SHP77 treated with DMSO at 0.1 percent for 48 hours (cell line): ENCODE data around the gene CA4.
"Not testable (repeated sequence)": the region's sequence is repeated elsewhere in the genome, so short reads cannot be mapped to it uniquely, and the experiment has no call there.

Experiments used
- DNase-seq: peaks from one replicate; lab custom pipeline; 2025; lab: John Stamatoyannopoulos, UW

CA4 gene

DNA sequence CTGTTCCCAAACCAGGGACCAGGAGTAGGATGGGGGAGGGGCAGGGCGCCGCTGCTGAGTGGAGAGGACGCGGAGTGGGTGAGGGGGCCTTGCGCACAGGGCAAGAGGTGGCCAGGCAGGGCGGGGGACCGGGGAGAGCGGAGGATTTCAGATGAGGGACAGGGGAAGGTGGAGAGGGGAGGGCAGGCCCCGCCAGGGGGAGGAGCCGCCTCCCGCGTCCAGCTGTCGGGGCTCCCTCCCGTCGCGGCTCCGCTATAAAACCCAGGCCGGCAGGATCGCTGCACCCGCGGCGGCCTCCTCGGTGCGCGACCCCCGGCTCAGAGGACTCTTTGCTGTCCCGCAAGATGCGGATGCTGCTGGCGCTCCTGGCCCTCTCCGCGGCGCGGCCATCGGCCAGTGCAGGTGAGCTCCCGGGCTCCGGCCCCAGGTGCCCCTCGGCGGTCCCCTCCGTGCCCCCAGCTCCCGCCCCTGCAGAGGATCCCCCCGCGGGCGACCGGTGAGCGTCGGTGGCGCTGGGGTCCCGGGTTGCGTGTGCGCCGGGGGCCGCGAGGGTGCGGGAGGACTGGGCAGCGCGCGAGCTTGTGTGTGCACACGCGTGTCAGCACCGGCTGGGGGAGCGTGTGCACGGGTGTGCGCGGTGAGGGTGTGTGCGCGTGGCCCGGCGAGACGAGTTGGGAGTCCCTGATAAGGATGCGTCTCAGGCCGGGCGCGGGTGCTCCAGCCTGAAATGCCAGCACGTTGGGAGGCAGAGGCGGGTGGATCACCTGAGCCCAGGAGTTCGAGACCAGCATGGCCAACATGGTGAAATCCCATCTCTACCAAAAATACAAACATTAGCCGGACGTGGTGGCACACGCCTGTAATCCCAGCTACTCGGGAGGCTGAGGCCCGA is at the start of gene CA4:
TSS of gene CA4 (plus strand) at position 283 of the 892 bp plus-strand sequence. CDS start at position 345, 62 bp downstream.
- DNase-seq, result no peak

GRCh38 chr17:60100577-60100976 is 49.2 kb upstream of the CA4 start:
- DNase-seq, result not testable (repeated sequence)

DNA sequence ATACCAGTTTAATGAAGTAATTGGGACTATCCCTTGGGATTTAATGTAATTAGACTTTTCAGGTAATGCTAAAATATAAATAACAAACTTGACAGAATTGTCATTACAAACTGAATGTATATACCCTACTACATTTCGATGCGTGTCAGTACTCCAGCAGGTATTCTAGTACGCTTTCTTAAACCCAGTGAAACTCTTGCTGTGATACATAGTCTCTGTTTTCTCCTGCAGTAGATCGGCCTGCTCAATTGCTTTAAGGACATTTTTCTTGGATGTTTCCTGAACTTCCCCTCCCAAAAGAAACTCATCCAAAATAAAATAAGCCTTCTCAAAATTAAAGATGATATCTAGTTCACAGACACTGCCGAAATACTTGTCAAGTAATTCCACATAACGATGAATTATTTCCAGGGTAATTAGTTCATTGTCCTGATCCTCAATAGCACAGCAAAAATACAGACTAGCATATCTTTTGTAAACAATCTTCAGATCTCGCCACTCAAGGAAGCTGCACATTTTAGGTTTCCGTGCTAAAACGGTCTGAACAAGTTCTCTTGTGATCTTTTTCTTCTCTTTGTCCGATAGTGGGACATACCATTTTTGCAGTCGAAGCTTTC is 47.6 kb upstream of the CA4 start:
- DNase-seq, result not testable (repeated sequence)

GRCh38 chr17:60102632-60103096 is 47.1 kb upstream of the CA4 start:
- no peak for DNase-seq

DNA sequence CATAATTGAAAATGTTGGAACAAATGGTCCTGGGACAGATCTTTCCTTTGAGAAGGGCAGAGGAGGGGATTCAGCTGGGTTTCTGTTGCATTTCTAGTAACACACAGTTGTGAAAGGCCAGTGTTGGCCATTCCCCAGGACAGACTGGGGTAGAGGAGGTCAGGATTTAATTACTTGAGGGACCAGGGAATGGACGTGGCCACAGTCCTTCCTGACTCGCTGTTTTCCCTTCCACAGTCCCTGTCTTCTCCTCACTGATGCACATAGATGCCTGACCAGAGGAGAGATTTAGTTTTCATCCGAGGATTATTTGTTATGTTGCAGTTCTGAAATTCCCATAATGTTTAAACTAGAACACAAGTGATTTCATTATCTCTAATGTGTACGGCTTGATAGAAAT is 45.8 kb upstream of the CA4 start:
- DNase-seq, result no peak

DNA sequence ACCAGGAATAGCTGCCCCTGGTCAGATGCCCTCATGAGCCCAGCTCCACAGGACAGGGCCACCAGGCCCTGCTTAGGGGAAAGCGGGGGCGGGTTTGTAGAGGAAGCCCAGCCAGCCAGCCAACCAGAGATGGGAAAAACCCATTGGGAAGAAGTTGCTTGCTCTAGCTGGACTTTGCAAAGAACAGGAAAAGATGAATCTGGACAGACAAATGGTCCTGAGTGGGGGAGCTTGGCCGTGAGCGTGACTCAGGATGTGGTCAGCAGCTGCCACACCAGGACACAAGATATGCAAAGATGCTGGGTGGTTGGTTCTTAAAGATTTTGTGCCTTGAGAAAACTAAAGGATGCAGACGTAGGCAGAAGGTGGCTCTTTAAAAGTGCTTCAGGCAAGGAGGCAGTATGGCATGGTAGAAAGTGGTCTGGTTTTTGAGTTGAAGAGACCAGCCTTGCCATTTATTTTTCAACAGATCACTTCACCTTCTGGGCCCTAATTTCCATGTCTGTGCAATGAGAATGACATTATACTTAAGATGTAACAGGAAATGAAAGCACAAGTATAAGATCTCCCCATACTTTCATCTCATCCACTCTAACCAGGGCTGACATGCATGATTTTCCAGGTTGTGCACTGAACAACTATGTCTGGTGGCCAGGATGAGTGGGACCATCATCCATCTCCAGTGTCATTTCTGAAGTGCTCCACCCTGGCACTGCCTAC is 43.3 kb upstream of the CA4 start:
- no peak for DNase-seq

DNA sequence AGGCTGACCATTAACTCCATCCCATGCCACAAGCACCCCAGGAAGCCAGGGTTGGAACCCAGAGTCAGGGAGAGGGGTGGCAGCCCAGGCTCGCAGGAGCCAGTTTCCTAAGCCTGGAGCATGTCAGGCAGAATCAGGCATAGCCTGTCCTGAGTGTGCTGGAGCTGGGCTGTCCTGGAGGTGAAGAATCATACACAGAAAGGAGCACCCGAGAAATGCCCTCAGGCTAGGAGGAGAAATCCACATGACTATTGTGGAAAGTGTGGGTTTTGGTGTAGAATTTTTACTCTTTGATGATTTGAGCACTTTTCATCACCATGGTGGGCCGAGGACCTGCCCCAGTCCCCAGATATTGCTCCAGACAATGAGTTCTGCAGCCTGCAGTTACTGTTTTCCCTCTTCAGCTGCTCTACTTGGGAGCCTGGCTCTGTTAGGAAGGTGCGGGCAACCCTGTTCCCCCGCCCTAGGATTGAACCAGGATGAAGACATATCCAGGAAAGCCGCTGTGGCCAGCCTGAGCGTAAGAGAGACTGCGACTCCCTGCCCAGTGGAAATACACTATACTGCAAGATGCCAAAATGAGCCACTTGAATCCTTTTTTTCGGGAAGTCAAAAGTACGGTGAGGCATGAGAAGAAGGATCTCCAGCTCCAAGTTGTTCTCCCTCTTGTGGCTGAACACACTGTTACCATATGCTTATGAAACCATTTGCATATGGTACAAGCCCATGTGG is 42.1 kb upstream of the CA4 start:
- DNase-seq, result no peak

GRCh38 chr17:60108309-60108708 is 41.5 kb upstream of the CA4 start:
- DNase-seq, result not testable (repeated sequence)

DNA sequence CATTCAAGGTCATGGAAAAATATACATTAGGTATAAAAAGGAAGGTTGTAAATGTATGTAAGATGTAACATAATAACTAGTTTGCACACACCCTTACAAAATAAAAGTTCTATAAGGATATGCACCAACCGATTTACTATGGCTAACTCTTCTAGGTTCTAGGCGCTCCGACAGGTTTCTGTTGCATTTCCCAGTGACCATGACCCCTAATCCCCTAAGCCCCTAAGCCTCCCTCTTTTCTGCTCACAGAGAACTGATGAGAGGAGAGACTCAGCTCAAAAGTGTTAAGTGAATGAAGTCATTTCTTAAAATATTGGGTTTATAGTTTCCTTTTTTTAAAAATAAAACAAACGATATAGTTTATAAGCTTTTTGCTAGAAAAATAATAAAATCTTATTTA is 41.1 kb upstream of the CA4 start:
- no peak for DNase-seq

GRCh38 chr17:60109161-60109560 is 40.6 kb upstream of the CA4 start:
- no peak for DNase-seq

DNA sequence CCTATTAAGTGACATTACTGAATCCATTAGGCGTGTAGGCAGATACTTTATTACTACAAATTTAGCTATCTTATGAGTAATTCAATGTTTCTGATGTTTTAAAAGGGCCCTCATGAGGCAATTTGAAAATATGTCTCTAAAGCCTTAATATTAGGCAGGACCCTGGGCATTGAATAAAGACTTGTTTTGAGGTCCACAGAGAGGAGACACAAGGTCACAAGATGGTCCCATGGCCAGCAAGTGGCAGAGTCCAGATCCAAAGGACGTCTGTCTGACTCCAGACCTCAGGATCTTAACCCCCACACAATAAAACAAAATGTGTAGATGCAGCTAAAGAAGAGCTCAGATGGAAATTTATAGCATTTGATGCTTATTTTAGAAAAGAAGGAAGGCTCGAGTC is 39.2 kb upstream of the CA4 start:
- no peak for DNase-seq

- DNase-seq, result not testable (repeated sequence)
These were observed 38.1 kb upstream of the CA4 start for GRCh38 chr17:60111661-60112060.

- DNase-seq, result not testable (repeated sequence)
These were observed 34.4 kb upstream of the CA4 start for GRCh38 chr17:60115364-60115763.

DNA sequence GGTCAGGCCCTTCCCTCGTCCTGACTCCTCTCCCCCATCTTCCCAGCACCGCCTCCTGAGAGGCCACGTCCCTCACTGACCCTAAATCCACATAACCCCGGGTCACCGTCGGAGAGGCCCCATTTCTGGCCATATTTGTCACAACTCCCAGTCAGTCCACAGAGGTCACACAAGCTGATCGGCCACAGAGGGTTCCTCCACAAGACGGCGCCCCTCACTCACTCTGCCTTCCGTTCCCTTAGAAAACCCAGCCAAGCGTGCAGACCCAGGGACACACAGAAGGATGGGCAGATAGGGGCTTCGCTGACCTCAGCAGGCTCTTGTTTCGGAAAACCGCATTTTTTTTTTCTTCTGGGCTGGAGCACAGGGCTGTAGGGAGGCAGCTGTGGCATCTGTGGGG is 33.6 kb upstream of the CA4 start:
- not testable (repeated sequence) for DNase-seq

DNA sequence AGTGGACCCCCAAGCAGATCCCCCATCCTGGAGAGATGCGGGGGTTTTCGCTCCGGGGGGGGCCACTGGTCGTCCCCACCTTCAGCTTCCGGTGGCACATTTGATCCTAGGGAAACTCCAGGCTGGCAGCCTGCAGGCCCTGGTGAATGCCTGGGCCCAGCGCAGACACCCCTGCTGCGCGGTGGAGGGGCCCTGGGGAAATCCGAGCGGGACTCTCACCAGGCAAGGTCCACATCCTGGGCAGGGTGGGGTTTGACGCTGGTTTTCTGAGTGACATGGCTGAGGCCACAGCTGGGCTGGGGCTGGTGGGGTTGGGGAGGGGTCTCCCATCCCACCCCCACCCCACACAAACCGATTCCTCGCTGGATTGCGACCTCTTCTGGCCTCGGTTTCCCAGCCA is 30.6 kb upstream of the CA4 start:
- DNase-seq, result not testable (repeated sequence)

GRCh38 chr17:60119807-60120748 is 29.7 kb upstream of the CA4 start:
- DNase-seq, result not testable (repeated sequence)

DNA sequence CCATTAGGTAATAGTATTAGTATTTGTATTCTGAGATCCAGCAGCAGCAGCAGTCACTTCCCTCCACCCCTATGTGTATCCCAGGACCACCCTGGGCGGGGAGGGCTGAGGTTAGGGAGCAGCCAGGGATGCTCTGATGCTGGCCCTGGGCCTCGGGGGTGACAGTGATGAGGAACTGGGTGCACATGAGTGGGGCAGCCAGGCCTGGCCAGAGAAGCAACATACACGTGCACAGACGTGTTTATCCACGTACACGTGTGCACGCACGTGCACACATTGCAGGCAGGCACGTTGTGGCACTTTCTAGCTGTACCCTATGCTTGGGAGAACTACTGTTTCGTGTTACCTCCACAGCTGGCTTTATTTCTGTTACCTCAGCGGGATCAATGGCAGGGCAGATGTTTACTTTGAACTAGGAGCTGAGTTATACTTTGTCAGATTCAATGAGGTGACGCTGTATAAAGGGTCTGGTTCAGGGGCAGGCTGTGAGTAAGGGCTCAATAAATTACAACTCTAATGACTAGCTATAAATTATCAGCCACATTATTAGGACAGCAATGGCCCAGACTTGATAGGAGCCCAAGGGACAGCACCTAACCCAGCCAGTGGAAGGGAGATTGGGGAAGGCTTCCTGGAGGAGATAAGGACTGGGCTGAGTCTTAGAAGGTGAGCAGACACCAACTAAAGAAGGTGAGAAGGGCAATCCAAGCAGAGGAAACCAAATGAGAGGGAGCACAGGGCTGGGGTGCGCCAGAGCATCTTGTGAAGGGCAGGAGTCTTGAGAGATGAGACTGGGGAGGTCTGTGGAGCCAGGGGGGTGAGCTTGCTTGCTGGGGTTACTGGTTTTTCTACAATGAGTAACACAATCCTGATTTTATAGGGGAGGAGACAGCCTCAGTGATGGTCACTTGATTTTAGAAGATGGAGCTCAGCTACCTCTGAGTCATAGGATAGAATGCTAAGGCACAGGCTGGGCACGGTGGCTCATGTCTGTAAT is 22.4 kb upstream of the CA4 start:
- no peak for DNase-seq

DNA sequence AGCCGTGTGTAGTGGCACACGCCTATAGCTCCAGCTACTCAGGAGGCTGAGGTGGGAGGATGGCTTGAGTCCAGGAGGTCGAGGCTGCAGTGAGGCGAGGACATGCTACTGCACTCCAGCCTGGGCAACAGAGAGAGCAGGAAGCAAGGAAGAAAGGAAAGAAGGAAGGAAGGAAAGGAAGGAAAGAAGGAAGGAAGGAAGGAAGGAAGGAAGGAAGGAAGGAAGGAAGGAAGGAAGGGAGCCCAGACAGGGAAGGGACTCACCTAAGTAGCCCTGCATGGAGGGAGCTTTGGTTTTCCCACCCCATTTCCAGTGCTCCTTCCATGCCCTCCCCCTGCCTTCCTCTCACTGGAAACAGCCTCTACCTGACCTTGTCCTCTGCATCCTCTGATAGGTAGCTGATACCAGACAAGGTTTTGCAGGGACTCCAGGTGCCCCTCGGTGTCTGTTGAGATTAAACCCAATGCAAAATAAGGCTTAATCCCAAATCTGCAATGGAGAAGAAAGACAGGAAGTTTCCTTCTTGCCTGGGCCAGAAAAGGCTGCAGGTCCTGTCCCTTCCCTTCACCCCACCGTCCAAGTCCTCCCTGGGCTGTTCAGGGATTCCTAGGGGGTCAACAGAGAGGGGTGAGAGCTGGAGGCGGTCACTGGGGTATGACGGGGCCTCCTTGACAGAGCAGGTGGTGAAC is 21.5 kb upstream of the CA4 start:
- DNase-seq, result no peak

GRCh38 chr17:60129164-60129563 is 20.6 kb upstream of the CA4 start:
- DNase-seq, result no peak
